ENCODE results near the gene TXNDC9. TPM values are rescaled to one million over a fixed set of nuclear protein-coding genes. Genes with fewer than 3 reads are reported as not detected.
A peak's percentile ranks its signal among the peaks of the same experiment; 100 is the strongest.
"Not testable (repeated sequence)": the region's sequence is repeated elsewhere in the genome, so short reads cannot be mapped to it uniquely, and the experiment has no call there.

The TXNDC9 gene
- total RNA-seq, 1 donor from 2014 or later, result 16.6 TPM

- no peak for DNase-seq
- intact Hi-C loops (cut with DNase I), result no loop called here
- ATAC-seq (ENCODE audit: poor library complexity), result no peak
These were observed 2.0 kb upstream of the TXNDC9 start for GRCh38 chr2:99338029-99338585.

- ATAC-seq (ENCODE audit: poor library complexity), result peak; percentile 94
- intact Hi-C loops (cut with DNase I), result loop anchor here (2.0 kb wide), 1 partner anchor 151 kb away; no protein-coding TSS in a partner anchor
- DNase-seq, result peak; percentile 98
These were observed 1.2 kb upstream of the TXNDC9 start, which contains the start of gene EIF5B for GRCh38 chr2:99337113-99338028. EIF5B (plus strand) TSS chr2:99337389; CDS start chr2:99337555, 166 bp downstream.

DNA sequence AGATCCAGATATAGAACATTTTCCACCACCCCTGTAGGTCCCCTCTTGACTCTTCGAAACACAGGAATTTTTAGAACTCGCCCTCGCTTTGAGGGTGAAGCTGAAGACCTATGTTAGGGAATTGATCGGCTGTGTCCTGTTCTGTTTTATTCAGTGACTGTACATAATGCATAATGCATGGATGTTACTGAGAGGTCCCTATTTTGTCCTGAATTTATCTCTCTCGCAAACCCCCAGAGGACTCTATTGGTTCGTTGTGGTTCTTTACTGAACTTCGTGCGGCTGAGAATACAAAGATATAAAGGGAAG, 625 bp upstream of the TXNDC9 start:
- intact Hi-C loops (cut with DNase I), result loop anchor here (2.0 kb wide), 1 partner anchor 152 kb away; no protein-coding TSS in a partner anchor
- DNase-seq, result no peak
- no peak for ATAC-seq (ENCODE audit: poor library complexity)

DNA sequence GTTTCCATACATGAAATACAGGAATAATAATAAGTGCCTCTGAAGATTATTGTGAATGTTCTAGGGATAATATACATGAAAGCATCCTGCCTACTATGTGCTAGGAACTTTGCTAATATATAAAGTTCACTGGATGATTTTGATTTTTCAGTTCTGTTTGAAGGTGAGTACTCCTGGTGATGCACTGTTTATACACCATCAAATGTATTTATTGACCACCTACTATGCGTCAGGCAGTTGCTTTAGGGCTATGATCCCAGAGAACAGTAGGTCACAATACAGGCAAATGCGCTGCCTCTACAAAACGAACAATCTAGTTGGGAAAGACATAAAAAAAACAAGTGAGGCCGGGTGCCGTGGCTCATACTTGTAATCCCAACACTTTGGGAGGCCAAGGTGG, 10.7 kb downstream of the TXNDC9 start:
- ATAC-seq (ENCODE audit: poor library complexity) (no peak), DNase-seq (no peak)
- intact Hi-C loops (cut with DNase I), result no loop called here

DNA sequence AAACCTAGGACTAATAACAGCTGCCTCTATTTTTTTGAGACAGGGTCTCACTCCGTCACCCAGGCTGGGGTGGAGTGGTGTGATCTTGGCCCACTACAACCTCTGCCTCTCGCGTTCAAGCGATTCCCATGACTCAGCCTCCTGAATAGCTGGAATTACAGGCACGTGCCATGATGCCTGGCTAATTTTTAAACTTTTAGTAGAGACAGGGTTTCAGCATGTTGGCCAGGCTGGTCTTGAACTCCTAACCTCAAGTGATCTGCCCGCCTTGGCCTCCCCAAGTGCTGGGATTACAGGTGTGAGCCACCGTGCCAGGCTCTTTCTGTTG, 18.3 kb downstream of the TXNDC9 start:
- ATAC-seq (ENCODE audit: poor library complexity); DNase-seq; intact Hi-C loops (cut with DNase I): not testable (repeated sequence)

- intact Hi-C loops (cut with DNase I), result no loop called here
- no peak for ATAC-seq (ENCODE audit: poor library complexity)
- DNase-seq, result no peak
These were observed 18.8 kb downstream of the TXNDC9 start for GRCh38 chr2:99317161-99317872.

- intact Hi-C loops (cut with DNase I); ATAC-seq (ENCODE audit: poor library complexity); DNase-seq: not testable (repeated sequence)
These were observed 35.0 kb downstream of the TXNDC9 start, which contains the start of gene LYG1 for GRCh38 chr2:99301097-99301496. LYG1 (minus strand) TSS chr2:99301197; CDS start chr2:99295670, 5,527 bp downstream.

GRCh38 chr2:99299580-99299979, 36.6 kb downstream of the TXNDC9 start:
- no peak for DNase-seq
- intact Hi-C loops (cut with DNase I), result no loop called here
- ATAC-seq (ENCODE audit: poor library complexity), result no peak

GRCh38 chr2:99297994-99298393, 38.1 kb downstream of the TXNDC9 start:
- ATAC-seq (ENCODE audit: poor library complexity), result no peak
- intact Hi-C loops (cut with DNase I), result no loop called here
- DNase-seq, result no peak

DNA sequence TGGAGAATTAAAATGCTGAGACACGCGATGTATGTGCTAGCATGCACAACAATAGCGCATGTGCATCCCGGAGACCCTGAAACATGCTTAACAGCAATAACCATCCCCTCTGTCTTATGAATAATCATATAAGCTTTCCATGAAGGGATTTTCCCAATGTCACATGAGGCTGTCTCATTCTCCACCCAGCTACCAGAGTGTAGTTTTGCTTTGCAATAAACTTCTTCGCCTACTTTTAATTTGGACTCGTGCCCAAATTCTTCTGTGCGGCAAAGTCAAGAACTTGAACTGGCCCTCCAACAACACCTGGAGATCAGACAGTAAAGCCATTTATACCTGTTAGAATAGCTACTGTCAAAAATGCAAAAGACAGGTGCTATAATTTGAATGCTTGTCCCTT, 50.6 kb downstream of the TXNDC9 start:
- intact Hi-C loops (cut with DNase I), result no loop called here
- DNase-seq, result no peak
- no peak for ATAC-seq (ENCODE audit: poor library complexity)

DNA sequence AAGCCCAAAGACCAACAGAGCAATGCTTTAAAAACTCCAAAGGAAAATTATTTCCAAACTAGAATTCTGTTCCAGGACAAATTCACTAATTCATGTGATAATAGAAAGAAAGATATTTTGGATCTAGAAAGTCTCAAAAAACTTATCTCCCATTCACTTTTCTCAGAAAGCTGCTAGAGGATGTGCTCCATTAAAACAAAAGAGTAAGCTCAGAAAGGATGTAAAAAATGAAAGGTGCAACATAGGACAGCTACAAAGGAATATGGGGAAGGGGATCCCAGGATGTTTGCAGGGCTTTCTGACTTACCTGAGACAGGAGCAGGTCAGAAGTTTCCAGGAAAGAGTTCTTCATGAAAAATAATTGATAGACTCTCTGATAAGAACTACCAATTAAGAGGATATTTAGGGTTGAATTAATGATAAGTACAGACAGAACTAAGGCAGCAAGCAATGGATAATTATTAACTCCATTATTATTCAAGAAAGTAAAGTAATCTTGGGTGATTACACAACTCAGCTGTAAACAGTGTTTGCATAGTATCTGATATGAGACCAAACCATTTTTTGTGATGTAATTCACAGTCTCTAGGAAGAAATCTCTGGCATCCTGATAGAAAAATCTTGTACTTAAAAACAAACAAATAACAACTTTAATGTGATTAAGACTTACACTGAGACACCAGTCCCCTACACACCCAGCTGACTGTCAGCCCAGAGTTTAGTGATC, 56.0 kb downstream of the TXNDC9 start:
- intact Hi-C loops (cut with DNase I), result no loop called here

DNA sequence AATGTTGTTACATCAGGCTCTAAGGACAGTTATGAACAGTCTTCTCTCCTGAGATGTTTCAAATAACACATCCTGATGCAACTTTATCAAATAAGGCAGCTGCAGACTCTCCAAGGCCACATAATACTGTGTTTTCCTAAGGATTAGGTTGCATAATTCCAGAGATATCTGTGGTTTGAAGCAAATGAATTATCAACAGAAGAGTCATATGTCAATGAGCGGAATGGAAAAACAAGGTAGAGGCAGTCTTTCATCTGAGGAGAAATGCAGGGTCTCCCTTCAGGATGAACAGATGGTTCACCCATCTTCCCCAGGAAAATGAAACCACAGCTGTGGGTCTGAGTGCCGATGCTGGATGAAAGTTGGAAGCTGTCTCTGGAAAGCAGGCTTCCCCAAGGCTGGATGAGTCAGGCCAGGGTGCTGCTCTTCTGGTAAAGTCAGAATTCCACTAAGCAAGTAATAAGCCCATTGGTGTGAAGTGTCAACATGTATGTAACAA, 57.3 kb downstream of the TXNDC9 start:
- intact Hi-C loops (cut with DNase I), result no loop called here
- ATAC-seq (ENCODE audit: poor library complexity) (no peak), DNase-seq (no peak)

More for the DNA sequence above, 56.0 kb downstream of the TXNDC9 start:
- DNase-seq (no peak), ATAC-seq (ENCODE audit: poor library complexity) (no peak)

GRCh38 chr2:99278195-99278765, 57.9 kb downstream of the TXNDC9 start:
- ATAC-seq (ENCODE audit: poor library complexity); intact Hi-C loops (cut with DNase I); DNase-seq: not testable (repeated sequence)

DNA sequence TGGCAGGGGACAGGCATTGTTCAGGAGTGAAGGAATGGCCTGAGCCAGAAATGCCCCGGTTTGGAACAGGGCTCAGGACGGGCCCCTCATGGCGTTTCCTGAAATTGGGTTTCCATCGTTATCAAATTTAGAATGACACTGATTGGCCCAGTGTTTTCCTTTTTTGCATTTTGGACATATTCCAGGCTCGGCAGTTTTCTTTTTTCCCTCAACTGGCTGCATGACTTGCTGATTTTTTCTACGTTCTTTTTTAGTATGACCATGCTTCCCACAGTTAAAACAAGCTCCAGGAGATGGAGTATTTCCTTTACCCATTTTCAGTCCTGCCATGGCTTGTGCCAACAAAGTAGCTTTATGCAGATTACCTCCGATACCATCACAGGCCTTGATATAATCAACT, 60.3 kb downstream of the TXNDC9 start:
- DNase-seq (no peak), ATAC-seq (ENCODE audit: poor library complexity) (no peak)
- intact Hi-C loops (cut with DNase I), result no loop called here

Other genes starting within 250 kb of the TXNDC9 start
- 0.22 TPM for gene C2orf15, start 194.6 kb downstream of the TXNDC9 start, total RNA-seq
- 3.4 TPM for gene TSGA10, start 181.4 kb downstream of the TXNDC9 start, total RNA-seq
- gene LIPT1, start 181.4 kb downstream of the TXNDC9 start, total RNA-seq, result 7.6 TPM
- gene MITD1, start 155.3 kb downstream of the TXNDC9 start, total RNA-seq, result 15.0 TPM
- gene MRPL30, start 155.1 kb downstream of the TXNDC9 start, total RNA-seq, result 36.0 TPM
- gene LYG2, start 80.7 kb downstream of the TXNDC9 start, total RNA-seq, result not detected
- not detected for gene LYG1, start 35.1 kb downstream of the TXNDC9 start, total RNA-seq
- gene EIF5B, start 1.1 kb upstream of the TXNDC9 start, total RNA-seq, result 84.7 TPM
- 59.2 TPM for gene REV1, start 153.7 kb upstream of the TXNDC9 start, total RNA-seq